ENCODE data around the gene SPOP.

GRCh38 chr17:49574945-49575678 is 102.8 kb downstream of the SPOP start:
- no peak for TF ChIP-seq CTCF (IDR thresholded peaks at IDR 0.05; ENCODE audit: insufficient read depth, low read depth, low read length)
- no peak for TF ChIP-seq EZH2 (IDR thresholded peaks at IDR 0.05; ENCODE audit: insufficient read depth, low read length)
